Astrocyte of the hippocampus (primary cell): ENCODE measurements around the gene ZFP36.
"Not testable (repeated sequence)": the region's sequence is repeated elsewhere in the genome, so short reads cannot be mapped to it uniquely, and the experiment has no call there.

Experiments
- DNase-seq: peaks from one replicate; pipeline ENCODE4 v3.0.0; 2011; ENCODE audit warnings: low read depth, low spot score

ZFP36 gene

GRCh38 chr19:39445196-39446111 is 38.8 kb downstream of the ZFP36 start, which contains the start of gene SUPT5H:
Gene SUPT5H (plus strand): TSS chr19:39445582. CDS start chr19:39445891, 309 bp downstream.
- DNase-seq = peak; percentile 99

GRCh38 chr19:39446365-39447084 is 39.9 kb downstream of the ZFP36 start:
- DNase-seq = no peak

GRCh38 chr19:39448271-39448670 is 41.6 kb downstream of the ZFP36 start:
- peak; percentile 61 for DNase-seq

GRCh38 chr19:39449116-39449797 is 42.6 kb downstream of the ZFP36 start:
- DNase-seq = no peak

- DNase-seq = not testable (repeated sequence)
These were observed 44.6 kb downstream of the ZFP36 start for GRCh38 chr19:39451257-39451656.
